Measurements from ENCODE around the gene CAMK2B. TPM values are rescaled to one million over a fixed set of nuclear protein-coding genes. Genes with fewer than 3 reads are reported as not detected.

The CAMK2B gene
- total RNA-seq, 1 experiment from 2014 or later, result not detected

DNA sequence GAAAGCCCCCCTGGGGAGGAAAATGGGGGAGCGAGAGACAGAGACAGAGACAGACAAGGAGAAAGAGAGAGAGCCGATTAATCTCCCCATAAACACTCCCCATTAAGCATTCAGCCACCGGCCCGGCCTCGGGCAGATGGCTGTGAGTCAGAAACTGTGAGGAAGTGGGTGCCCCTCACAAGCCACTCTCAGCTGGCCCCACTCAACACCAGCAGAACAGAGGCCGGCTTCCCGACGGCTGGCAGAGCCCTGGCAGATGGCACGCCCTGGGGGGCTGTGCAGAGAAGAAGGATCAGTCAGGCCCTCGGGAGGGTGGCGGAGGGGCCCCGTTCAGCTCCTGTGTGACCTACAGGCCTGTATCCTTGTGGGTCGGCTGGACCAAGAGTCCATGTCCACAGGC, 41.2 kb downstream of the CAMK2B start:
- TF ChIP-seq, protein P1, sequence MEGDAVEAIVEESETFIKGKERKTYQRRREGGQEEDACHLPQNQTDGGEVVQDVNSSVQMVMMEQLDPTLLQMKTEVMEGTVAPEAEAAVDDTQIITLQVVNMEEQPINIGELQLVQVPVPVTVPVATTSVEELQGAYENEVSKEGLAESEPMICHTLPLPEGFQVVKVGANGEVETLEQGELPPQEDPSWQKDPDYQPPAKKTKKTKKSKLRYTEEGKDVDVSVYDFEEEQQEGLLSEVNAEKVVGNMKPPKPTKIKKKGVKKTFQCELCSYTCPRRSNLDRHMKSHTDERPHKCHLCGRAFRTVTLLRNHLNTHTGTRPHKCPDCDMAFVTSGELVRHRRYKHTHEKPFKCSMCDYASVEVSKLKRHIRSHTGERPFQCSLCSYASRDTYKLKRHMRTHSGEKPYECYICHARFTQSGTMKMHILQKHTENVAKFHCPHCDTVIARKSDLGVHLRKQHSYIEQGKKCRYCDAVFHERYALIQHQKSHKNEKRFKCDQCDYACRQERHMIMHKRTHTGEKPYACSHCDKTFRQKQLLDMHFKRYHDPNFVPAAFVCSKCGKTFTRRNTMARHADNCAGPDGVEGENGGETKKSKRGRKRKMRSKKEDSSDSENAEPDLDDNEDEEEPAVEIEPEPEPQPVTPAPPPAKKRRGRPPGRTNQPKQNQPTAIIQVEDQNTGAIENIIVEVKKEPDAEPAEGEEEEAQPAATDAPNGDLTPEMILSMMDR (IDR thresholded peaks at IDR 0.05; ENCODE audit: unreplicated experiment), result no peak
- Mint-ChIP-seq H3K4me3 (ENCODE audit: low read depth, unreplicated experiment) (no peak overlapping the region), H3K9me3 (ENCODE audit: low read depth, unreplicated experiment) (no peaks in the 10 kb centered on the region), H3K4me1 (ENCODE audit: low read depth, unreplicated experiment) (no peaks in the 10 kb centered on the region), H3K27me3 (ENCODE audit: unreplicated experiment) (peaks cover 94% of the 10 kb centered on the region), H3K36me3 (ENCODE audit: insufficient read depth, unreplicated experiment) (no peaks in the 10 kb centered on the region), H3K27ac (ENCODE audit: unreplicated experiment) (no peak overlapping the region)
- BruUV-seq (replicated peaks), result no TSS peak
- no peak for DNase-seq
- intact Hi-C loops (cut with micrococcal nuclease; ENCODE audit: unreplicated experiment), result no loop called here
- CTCF ChIA-PET, result no interaction called here

DNA sequence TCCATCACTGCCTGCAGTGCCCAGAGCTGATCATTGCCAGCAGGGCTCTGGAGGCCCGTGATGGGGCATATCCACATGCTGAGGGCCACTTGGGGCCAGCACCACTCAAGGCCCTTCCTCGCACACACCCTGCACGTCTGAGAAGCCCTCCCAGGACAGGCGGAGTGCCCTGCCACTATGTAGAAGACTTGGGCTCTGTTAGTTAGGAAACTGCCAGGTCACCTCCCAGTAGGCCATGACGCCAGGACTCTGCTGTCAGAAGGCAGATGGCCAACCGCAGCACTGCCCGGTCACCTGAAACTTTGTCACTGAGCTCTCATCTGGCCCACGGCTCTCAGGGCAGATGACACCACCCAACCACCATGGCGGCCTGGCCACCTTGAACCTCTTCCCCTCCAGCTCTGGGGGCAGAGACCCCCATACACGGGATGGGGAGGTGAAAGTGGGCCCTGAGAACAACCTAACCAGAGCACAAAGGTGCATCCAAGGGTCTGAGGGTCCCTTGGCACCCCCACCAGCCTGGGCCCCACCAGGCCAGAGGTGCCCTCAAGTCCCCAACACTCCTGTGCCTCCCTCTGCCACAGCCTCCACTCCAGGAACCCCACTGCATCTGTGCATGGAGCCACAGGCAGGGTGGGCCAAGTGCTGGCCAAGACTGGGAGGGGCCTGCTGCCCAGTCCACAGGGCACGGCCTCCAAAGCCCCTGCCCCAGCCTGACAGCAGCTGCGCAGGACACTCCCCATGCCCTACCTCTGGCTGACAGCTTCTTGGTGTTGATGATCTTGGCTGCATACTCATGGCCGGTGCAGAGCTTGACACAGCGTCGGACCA, 41.8 kb downstream of the CAMK2B start:
- no peaks in the 10 kb centered on the region for H3K4me1 Mint-ChIP-seq (ENCODE audit: low read depth, unreplicated experiment)
- no peaks in the 10 kb centered on the region for H3K36me3 Mint-ChIP-seq (ENCODE audit: insufficient read depth, unreplicated experiment)
- H3K27ac Mint-ChIP-seq (ENCODE audit: unreplicated experiment), result no peak overlapping the region
- TF ChIP-seq, protein P1 (IDR thresholded peaks at IDR 0.05; ENCODE audit: unreplicated experiment), result no peak
- CTCF ChIA-PET, result interaction anchor here (0.5 to 0.7 kb wide), 2 partner anchors 42 to 870 kb away, joined by 3 read pairs; no protein-coding TSS in a partner anchor
- no peak overlapping the region for H3K4me3 Mint-ChIP-seq (ENCODE audit: low read depth, unreplicated experiment)
- H3K9me3 Mint-ChIP-seq (ENCODE audit: low read depth, unreplicated experiment), result no peaks in the 10 kb centered on the region
- DNase-seq, result no peak
- intact Hi-C loops (cut with micrococcal nuclease; ENCODE audit: unreplicated experiment), result no loop called here
- no TSS peak for BruUV-seq (replicated peaks)
- H3K27me3 Mint-ChIP-seq (ENCODE audit: unreplicated experiment), result peaks cover 94% of the 10 kb centered on the region

DNA sequence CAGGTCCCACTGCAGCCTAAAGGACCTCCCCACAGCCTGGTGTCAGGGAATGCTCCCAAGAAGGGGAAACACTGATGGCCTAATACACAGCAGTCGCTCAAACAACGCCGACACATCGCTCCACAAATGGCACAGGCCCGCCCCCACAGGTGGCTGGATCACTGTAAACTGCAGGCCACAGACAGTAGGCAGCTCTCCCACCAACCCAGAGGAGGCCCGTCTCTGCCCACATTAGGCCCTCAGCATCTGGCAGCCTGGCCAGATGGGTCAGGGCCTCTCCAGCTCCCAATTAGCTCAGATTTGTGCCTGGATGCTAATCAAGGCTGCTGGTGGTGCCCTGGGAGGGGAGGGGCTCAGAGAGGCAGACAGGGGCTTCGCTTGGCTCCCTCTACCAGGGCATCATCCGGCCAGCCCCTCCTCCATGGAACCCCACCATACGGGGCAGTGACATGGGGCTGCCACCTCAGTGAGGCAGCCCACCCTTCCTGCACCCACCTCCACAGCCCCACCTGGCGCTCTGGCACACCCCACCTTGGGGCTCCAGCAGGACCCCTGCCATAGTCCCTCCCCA, 42.7 kb downstream of the CAMK2B start:
- CTCF ChIA-PET, result interaction anchor here (0.7 kb wide), 1 partner anchor 41 kb away, joined by 3 read pairs; no protein-coding TSS in a partner anchor
- BruUV-seq (replicated peaks), result no TSS peak
- intact Hi-C loops (cut with micrococcal nuclease; ENCODE audit: unreplicated experiment), result no loop called here
- no peaks in the 10 kb centered on the region for H3K4me1 Mint-ChIP-seq (ENCODE audit: low read depth, unreplicated experiment)
- H3K4me3 Mint-ChIP-seq (ENCODE audit: low read depth, unreplicated experiment), result no peak overlapping the region
- TF ChIP-seq, protein P1 (IDR thresholded peaks at IDR 0.05; ENCODE audit: unreplicated experiment), result no peak
- H3K9me3 Mint-ChIP-seq (ENCODE audit: low read depth, unreplicated experiment), result no peaks in the 10 kb centered on the region
- no peaks in the 10 kb centered on the region for H3K36me3 Mint-ChIP-seq (ENCODE audit: insufficient read depth, unreplicated experiment)
- H3K27me3 Mint-ChIP-seq (ENCODE audit: unreplicated experiment), result peaks cover 94% of the 10 kb centered on the region
- no peak overlapping the region for H3K27ac Mint-ChIP-seq (ENCODE audit: unreplicated experiment)
- no peak for DNase-seq

DNA sequence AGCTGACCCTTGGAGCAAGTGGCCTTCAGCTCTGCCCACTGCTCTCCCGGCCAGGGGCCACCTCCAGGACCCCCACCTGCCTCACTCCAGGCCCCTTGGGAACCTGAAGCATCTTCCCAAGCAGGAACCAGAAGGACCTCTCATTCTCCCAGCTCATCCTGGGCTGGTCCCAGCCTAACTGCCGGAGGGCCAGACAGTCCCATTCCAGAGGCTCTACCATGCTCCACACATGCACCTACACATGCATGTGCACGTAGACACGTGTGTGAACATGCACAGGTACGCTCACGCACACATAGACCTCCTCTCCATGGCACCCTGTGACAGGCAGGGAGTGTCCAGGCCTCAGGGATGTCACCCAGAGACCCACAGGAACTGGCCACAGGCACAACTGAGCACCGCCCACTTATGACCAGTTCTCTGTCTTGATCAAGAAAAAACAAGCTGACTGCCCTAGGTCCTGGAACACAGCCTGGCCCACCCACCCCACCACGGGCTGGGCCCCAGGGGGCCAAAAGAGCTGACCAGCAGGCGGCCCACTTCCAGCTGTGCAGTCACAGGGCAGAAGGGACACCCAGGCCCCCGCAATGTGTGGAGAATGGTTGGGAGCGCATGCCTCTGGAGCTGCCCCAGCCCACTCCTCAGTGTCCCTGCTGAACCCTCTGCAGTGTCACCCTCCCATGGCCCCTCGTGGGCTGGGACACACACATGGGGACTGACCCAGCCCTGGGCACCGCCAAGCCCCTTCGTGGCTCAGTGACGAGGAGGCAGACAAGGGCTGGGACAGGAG, 43.4 kb downstream of the CAMK2B start:
- no peaks in the 10 kb centered on the region for H3K36me3 Mint-ChIP-seq (ENCODE audit: insufficient read depth, unreplicated experiment)
- intact Hi-C loops (cut with micrococcal nuclease; ENCODE audit: unreplicated experiment), result no loop called here
- no peak overlapping the region for H3K27ac Mint-ChIP-seq (ENCODE audit: unreplicated experiment)
- TF ChIP-seq, protein P1 (IDR thresholded peaks at IDR 0.05; ENCODE audit: unreplicated experiment), result no peak
- no peaks in the 10 kb centered on the region for H3K4me1 Mint-ChIP-seq (ENCODE audit: low read depth, unreplicated experiment)
- peaks cover 90% of the 10 kb centered on the region for H3K27me3 Mint-ChIP-seq (ENCODE audit: unreplicated experiment)
- no TSS peak for BruUV-seq (replicated peaks)
- DNase-seq, result no peak
- H3K9me3 Mint-ChIP-seq (ENCODE audit: low read depth, unreplicated experiment), result no peaks in the 10 kb centered on the region
- CTCF ChIA-PET, result no interaction called here
- H3K4me3 Mint-ChIP-seq (ENCODE audit: low read depth, unreplicated experiment), result no peak overlapping the region

All from Calu3 (cell line).